Uterus (tissue), 4 donors: Measurements from ENCODE around the gene TTI1. TPM values are rescaled to one million over a fixed set of nuclear protein-coding genes. Genes with fewer than 3 reads are reported as not detected.

Experiments used
- DNase-seq, 2 donors: peaks; one replicate each; pipeline ENCODE4 v3.0.0-alpha.2; 2019 to 2020
- H3K27ac ChIP-seq, 2 donors: fragments of 200-600 bp; sonication (generic); 1 replicate in 1 of 2; 2 replicates in 1 of 2; pipeline ENCODE4 v1.5.1; 2016 to 2018
- H3K27me3 ChIP-seq, 2 donors: fragments of 200-600 bp; sonication (generic); one replicate each; pipeline ENCODE4 v1.5.1; 2018 to 2019; ENCODE audit warnings: control low read depth in 1 of 2
- H3K36me3 ChIP-seq, 2 donors: fragments of 200-600 bp; sonication (generic); one replicate each; pipeline ENCODE4 v1.5.1; 2019; ENCODE audit warnings: control low read depth in 1 of 2
- H3K4me1 ChIP-seq, 2 donors: fragments of 200-600 bp; sonication (generic); one replicate each; pipeline ENCODE4 v1.5.1; 2018 to 2019; ENCODE audit warnings: control low read depth in 1 of 2
- H3K4me3 ChIP-seq, 2 donors: fragments of 200-600 bp; sonication (generic); 1 replicate in 1 of 2; 2 replicates in 1 of 2; pipeline ENCODE4 v1.5.1; 2018 to 2019; ENCODE audit warnings: mild to moderate bottlenecking in 1 of 2
- H3K9me3 ChIP-seq, 2 donors: fragments of 200-600 bp; sonication (generic); one replicate each; pipeline ENCODE4 v1.5.1; 2019; ENCODE audit warnings: control low read depth in 1 of 2
- CTCF ChIP-seq, 4 experiments: fragments of 200-600 bp in 2 of 4; fragments of 450-650 bp in 2 of 4; sonication (generic) in 2 of 4; IDR thresholded peaks; one replicate each; pipeline ENCODE4 v1.5.1; 2016 to 2019; ENCODE audit warnings: antibody characterized with exemption in 4 of 4, mild to moderate bottlenecking in 2 of 4, moderate library complexity in 1 of 4
- POLR2A ChIP-seq, 2 donors: fragments of 450-650 bp; IDR thresholded peaks; one replicate each; pipeline ENCODE4 v1.6.1; 2016; ENCODE audit warnings: antibody characterized with exemption in 2 of 2, mild to moderate bottlenecking in 1 of 2, moderate library complexity in 1 of 2
- intact Hi-C: fragments of 100-400 bp; cut with DNase I; formaldehyde crosslinking; loops from one replicate; pipeline ENCODE4 v1.15.1; 2023; ENCODE audit warnings: low total_unique reads
- total RNA-seq, 4 donors: library from RNA; depleted of rRNA in 3 of 4; stranded (reverse); fragments of >200 nt in 3 of 4; gene quantifications; one replicate each; pipeline versions ENCODE4 v1.1.0 to v1.2.4, GENCODE V29; 2014 to 2023
- donor health status: DM: yes; HTN: yes; CAD: no.

The TTI1 gene
- total RNA-seq, 4 donors from 2014 or later, result 5.3 to 33.2 (median 24.4) TPM

DNA sequence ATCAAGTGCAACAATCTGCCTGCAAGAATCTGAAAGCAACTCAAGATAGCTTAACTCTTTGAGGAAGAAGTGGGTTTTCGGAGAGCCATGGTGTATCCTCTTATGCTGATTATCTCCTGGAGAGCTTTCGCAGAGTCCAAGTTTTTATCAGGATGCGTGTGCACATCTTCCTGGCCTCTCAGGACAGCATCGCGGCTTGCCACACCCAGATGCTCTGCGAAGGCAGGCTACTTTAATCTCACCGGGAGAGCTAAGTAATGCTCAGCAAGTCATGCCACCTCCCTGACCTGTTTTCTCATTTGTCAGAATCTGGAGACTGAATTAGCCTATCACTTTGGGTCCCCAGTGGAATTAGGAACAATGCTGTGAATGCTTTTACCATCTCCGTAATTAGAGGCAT, 52.9 kb downstream of the TTI1 start:
- intact Hi-C loops, result no loop called here
- Histone ChIP-seq H3K4me1 (no peaks in the 10 kb centered on the region), H3K4me3 (no peak overlapping the region), H3K36me3 (no peaks in the 10 kb centered on the region), H3K27ac (no peak overlapping the region), H3K9me3 (no peaks in the 10 kb centered on the region), H3K27me3 (no peaks in the 10 kb centered on the region)
- TF ChIP-seq POLR2A (IDR thresholded peaks at IDR 0.05), result no peak
- no peak for TF ChIP-seq CTCF (IDR thresholded peaks at IDR 0.05)
- DNase-seq, result no peak

DNA sequence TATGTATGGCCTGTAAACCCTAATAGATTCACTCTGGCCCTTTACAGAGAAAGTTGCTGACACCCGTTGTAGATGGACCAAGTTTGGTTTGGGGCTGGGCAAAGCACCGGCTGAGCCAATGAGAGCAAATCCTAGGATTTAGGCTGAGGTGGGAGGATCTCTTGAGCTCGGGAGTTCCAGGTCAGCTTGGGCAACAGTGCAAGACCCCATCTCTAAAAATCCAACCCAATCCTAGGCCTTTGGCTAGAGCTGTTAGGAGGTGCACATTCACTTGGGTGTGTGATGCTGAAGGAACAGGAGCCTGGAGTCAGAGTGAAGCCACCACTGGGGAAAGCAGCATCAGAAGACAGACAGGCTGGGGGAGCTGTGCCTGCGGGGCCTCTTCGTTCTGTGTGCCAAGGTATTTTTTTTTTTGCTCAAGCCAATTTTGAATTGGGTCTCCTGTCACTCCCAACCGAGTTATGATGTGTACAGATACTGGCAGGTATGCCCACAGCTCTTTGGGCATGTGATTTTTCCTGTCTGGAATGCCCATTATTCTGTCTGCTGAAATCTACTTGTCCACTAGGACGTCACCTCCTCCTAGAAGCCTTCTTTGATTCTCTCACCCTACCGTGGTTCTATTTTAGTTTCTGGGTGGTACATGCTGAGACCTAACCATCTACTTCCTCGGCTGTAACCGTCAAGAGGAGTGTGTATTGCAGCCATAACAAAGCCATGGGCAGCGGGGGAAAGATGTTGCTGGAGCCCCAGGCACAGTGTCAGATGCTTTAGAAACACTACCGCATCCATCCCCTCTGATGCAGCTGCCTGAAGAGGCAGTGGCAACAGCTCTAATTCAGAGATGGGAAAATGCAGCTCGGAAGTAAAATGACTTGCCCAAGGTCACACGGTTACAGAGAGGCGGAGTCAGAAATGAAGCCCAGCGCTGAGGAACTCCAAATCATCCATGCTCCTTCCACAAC, 54.0 kb downstream of the TTI1 start:
- no peaks in the 10 kb centered on the region for H3K27me3 ChIP-seq
- no peaks in the 10 kb centered on the region for H3K36me3 ChIP-seq
- H3K27ac ChIP-seq, result no peak overlapping the region
- no peaks in the 10 kb centered on the region for H3K9me3 ChIP-seq
- intact Hi-C loops, result no loop called here
- no peak for TF ChIP-seq POLR2A (IDR thresholded peaks at IDR 0.05)
- no peak for TF ChIP-seq CTCF (IDR thresholded peaks at IDR 0.05)
- DNase-seq, result no peak
- H3K4me1 ChIP-seq, result no peaks in the 10 kb centered on the region
- H3K4me3 ChIP-seq, result no peak overlapping the region

DNA sequence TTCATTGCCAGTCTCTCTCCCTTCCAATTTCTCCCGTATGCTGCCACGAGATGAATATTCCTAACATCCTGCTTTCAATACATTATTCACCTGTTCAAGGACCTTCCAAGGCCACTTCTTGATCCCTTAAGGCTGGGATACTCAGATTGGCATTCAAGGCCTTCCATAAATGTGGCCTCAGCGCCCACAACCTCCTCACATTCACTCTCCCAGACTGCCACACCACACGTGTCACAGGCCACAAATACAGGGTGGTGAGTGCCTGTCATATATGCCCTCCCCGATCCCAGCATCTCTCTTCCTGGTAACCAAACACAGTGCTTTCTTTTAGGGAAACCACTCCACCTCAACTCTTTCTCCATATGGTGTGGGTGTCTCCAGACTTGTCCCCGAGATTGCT, 55.5 kb downstream of the TTI1 start:
- no peaks in the 10 kb centered on the region for H3K27me3 ChIP-seq
- no peaks in the 10 kb centered on the region for H3K9me3 ChIP-seq
- no peak overlapping the region for H3K27ac ChIP-seq
- H3K36me3 ChIP-seq, result no peaks in the 10 kb centered on the region
- no peak overlapping the region for H3K4me3 ChIP-seq
- no peaks in the 10 kb centered on the region for H3K4me1 ChIP-seq
- intact Hi-C loops, result no loop called here
- no peak for TF ChIP-seq POLR2A (IDR thresholded peaks at IDR 0.05)
- no peak for TF ChIP-seq CTCF (IDR thresholded peaks at IDR 0.05)
- no peak for DNase-seq

DNA sequence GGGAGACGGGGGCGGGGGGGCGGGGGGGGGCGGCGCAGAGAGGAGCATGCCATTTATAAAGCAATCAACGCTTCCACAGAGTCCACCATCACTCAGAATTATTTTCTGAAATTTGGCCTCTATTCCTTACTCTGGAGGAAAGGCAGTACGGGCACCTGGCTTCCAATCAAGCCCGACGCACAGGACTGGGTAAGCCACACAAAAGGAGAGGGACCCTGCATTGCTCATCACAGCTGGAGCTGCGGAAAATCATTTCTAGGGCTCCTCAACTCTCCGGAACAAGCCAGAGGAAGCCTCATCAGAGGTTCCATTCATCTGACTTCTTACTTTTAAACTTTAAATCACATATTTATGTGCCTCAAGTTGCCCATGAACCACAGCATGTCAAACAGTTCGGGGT, 55.9 kb downstream of the TTI1 start:
- H3K4me3 ChIP-seq, result no peak overlapping the region
- no peaks in the 10 kb centered on the region for H3K36me3 ChIP-seq
- no peak overlapping the region for H3K27ac ChIP-seq
- TF ChIP-seq POLR2A (IDR thresholded peaks at IDR 0.05) (no peak), CTCF (IDR thresholded peaks at IDR 0.05) (no peak)
- DNase-seq, result no peak
- no peaks in the 10 kb centered on the region for H3K9me3 ChIP-seq
- H3K4me1 ChIP-seq, result no peaks in the 10 kb centered on the region
- intact Hi-C loops, result no loop called here
- no peaks in the 10 kb centered on the region for H3K27me3 ChIP-seq

DNA sequence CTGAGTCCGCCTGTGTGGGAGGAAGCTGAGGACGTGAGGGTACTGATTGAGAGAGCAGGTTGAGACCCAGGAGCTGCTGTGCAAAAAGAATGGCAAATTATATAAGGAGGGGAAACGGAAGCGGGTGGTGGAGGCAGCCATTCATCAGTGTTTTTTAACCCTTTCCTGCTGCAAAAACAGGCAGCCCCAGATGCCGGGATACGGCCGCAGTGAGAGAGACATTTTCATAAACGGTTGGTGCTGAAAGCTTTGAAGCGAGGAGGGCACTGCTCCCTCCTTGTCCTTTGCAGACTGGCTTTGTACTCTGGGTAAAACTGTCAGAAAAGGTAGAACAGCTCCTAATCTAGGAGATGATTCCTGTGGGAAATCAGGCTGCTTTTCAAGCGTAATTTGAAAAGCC, 56.4 kb downstream of the TTI1 start:
- Histone ChIP-seq H3K27me3 (no peaks in the 10 kb centered on the region), H3K27ac (no peak overlapping the region), H3K4me3 (no peak overlapping the region), H3K36me3 (no peaks in the 10 kb centered on the region), H3K4me1 (no peaks in the 10 kb centered on the region), H3K9me3 (no peaks in the 10 kb centered on the region)
- intact Hi-C loops, result no loop called here
- no peak for DNase-seq
- TF ChIP-seq POLR2A (IDR thresholded peaks at IDR 0.05), result no peak
